Neuronal stem cell (in vitro differentiated cells): ENCODE results near the gene VWCE.
"Not testable (repeated sequence)": the region's sequence is repeated elsewhere in the genome, so short reads cannot be mapped to it uniquely, and the experiment has no call there.

ENCODE experiments used
- DNase-seq: peaks from one replicate; pipeline ENCODE4 v3.0.0-alpha.2; 2013; ENCODE audit warnings: low spot score
- H2AFZ ChIP-seq: one replicate; pipeline ENCODE4 v1.6.1; 2013; ENCODE audit warnings: mild to moderate bottlenecking, low read length, inconsistent platforms
- H2AK5ac ChIP-seq: 2 replicates; pipeline ENCODE4 v1.6.1; 2013; ENCODE audit warnings: low read depth, mild to moderate bottlenecking, inconsistent platforms, low read length, moderate library complexity, mixed read lengths
- H2BK120ac ChIP-seq: 2 replicates; pipeline ENCODE4 v1.6.1; 2013; ENCODE audit warnings: low read depth, mild to moderate bottlenecking, inconsistent platforms, low read length, moderate library complexity, mixed read lengths
- H2BK12ac ChIP-seq: one replicate; pipeline ENCODE4 v1.6.1; 2013; ENCODE audit warnings: low read length, inconsistent platforms
- H2BK15ac ChIP-seq: 2 replicates; pipeline ENCODE4 v1.6.1; 2013; ENCODE audit warnings: mild to moderate bottlenecking, low read length, inconsistent platforms, mixed read lengths
- H2BK5ac ChIP-seq: one replicate; pipeline ENCODE4 v1.6.1; 2013; ENCODE audit warnings: inconsistent platforms, mild to moderate bottlenecking, low read length, moderate library complexity
- H3K14ac ChIP-seq: one replicate; pipeline ENCODE4 v1.6.1; 2013; ENCODE audit warnings: low read length, inconsistent platforms
- H3K18ac ChIP-seq: 2 replicates; pipeline ENCODE4 v1.6.1; 2013; ENCODE audit warnings: low read length, inconsistent platforms
- H3K23ac ChIP-seq: 2 replicates; pipeline ENCODE4 v1.6.1; 2013; ENCODE audit warnings: low read depth, mild to moderate bottlenecking, mixed read lengths, low read length, inconsistent platforms; ENCODE audit not compliant: poor library complexity
- H3K27ac ChIP-seq: replicated peaks from 3 replicates; pipeline ENCODE4 v1.5.1; 2013; ENCODE audit warnings: low read length, inconsistent platforms
- H3K27me3 ChIP-seq, 3 experiments: 2 replicates each; pipeline ENCODE4 v1.6.1; 2013; ENCODE audit warnings: low read length in 3 of 3, mild to moderate bottlenecking in 2 of 3, inconsistent platforms in 1 of 3, low read depth in 1 of 3, mixed read lengths in 1 of 3, moderate library complexity in 1 of 3; ENCODE audit not compliant: control insufficient read depth in 3 of 3, insufficient read depth in 3 of 3
- H3K36me3 ChIP-seq, 2 donors: replicated peaks in 1 of 2; 2 replicates each; pipeline ENCODE4 v1.6.1; 2013; ENCODE audit warnings: low read length in 2 of 2; ENCODE audit not compliant: control insufficient read depth in 2 of 2, insufficient read depth in 2 of 2
- H3K4ac ChIP-seq: 2 replicates; pipeline ENCODE4 v1.6.1; 2013; ENCODE audit warnings: inconsistent platforms, mild to moderate bottlenecking, low read length, moderate library complexity
- H3K4me1 ChIP-seq, 2 donors: 1 replicate in 1 of 2; 2 replicates in 1 of 2; pipeline ENCODE4 v1.6.1; 2013; ENCODE audit warnings: low read length in 2 of 2, low read depth in 1 of 2; ENCODE audit not compliant: control insufficient read depth in 2 of 2, insufficient read depth in 1 of 2
- H3K4me2 ChIP-seq: one replicate; pipeline ENCODE4 v1.6.1; 2013; ENCODE audit warnings: mild to moderate bottlenecking, low read length, inconsistent platforms; ENCODE audit not compliant: insufficient read depth, poor library complexity, severe bottlenecking
- H3K4me3 ChIP-seq, 2 donors: 2 replicates each; pipeline ENCODE4 v1.5.1; 2013; ENCODE audit warnings: low read length in 2 of 2, mild to moderate bottlenecking in 2 of 2, inconsistent platforms in 1 of 2, moderate library complexity in 1 of 2
- H3K79me1 ChIP-seq: one replicate; pipeline ENCODE4 v1.6.1; 2013; ENCODE audit warnings: low read depth, mild to moderate bottlenecking, inconsistent platforms, low read length, moderate library complexity
- H3K9ac ChIP-seq: one replicate; pipeline ENCODE4 v1.6.1; 2013; ENCODE audit warnings: mild to moderate bottlenecking, low read depth, low read length, inconsistent platforms; ENCODE audit not compliant: poor library complexity
- H3K9me3 ChIP-seq, 2 donors: replicated peaks in 1 of 2; 2 replicates each; pipeline versions ENCODE3 to v1.6.1; 2013; ENCODE audit warnings: low read length in 2 of 2, mild to moderate bottlenecking in 2 of 2, inconsistent platforms in 1 of 2, low read depth in 1 of 2, mixed read lengths in 1 of 2, moderate library complexity in 1 of 2; ENCODE audit not compliant: control insufficient read depth in 2 of 2, insufficient read depth in 1 of 2
- H4K8ac ChIP-seq: one replicate; pipeline ENCODE4 v1.6.1; 2013; ENCODE audit warnings: low read depth, mild to moderate bottlenecking, inconsistent platforms, low read length, moderate library complexity
- H4K91ac ChIP-seq: one replicate; pipeline ENCODE4 v1.6.1; 2013; ENCODE audit warnings: low read length, low read depth, mild to moderate bottlenecking, inconsistent platforms; ENCODE audit not compliant: poor library complexity
- WGBS, 2 donors: extraction: QIAGEN DNeasy Blood & Tissue Kit; methylation state at CpG; one replicate each; pipeline ENCODE4 v1.1.7; 2013; ENCODE audit warnings: missing lambda C conversion rate in 2 of 2, mixed read lengths in 1 of 2; ENCODE audit not compliant: insufficient read length in 2 of 2, insufficient replicate concordance in 1 of 2; ENCODE audit errors: extremely low coverage in 2 of 2; 5-methylcytosine and 5-hydroxymethylcytosine counted together

Gene VWCE

GRCh38 chr11:61229458-61229857 lies 65.7 kb downstream of the VWCE start:
- not testable (repeated sequence) for H3K4me3 ChIP-seq, H3K27ac ChIP-seq, H2BK15ac ChIP-seq, H2AFZ ChIP-seq, H3K36me3 ChIP-seq, H2AK5ac ChIP-seq, H4K8ac ChIP-seq, H3K4ac ChIP-seq, DNase-seq, H2BK5ac ChIP-seq, H3K9me3 ChIP-seq, H3K4me2 ChIP-seq, H3K18ac ChIP-seq, H4K91ac ChIP-seq, H2BK120ac ChIP-seq, H3K14ac ChIP-seq, H3K4me1 ChIP-seq, H3K27me3 ChIP-seq, H2BK12ac ChIP-seq, H3K79me1 ChIP-seq, H3K23ac ChIP-seq, H3K9ac ChIP-seq
- WGBS, 2 donors: no CpG with 5 or more reads among the region's 6 CpGs

GRCh38 chr11:61226457-61227137 lies 68.5 kb downstream of the VWCE start:
- WGBS, 2 donors: no CpG with 5 or more reads among the region's 10 CpGs
- not testable (repeated sequence) for H4K8ac ChIP-seq, H3K27ac ChIP-seq, H2AK5ac ChIP-seq, H3K4me1 ChIP-seq, H3K36me3 ChIP-seq, H3K18ac ChIP-seq, H3K23ac ChIP-seq, H2BK12ac ChIP-seq, H3K4me2 ChIP-seq, H3K14ac ChIP-seq, H3K9ac ChIP-seq, H3K4me3 ChIP-seq, H4K91ac ChIP-seq, H3K4ac ChIP-seq, DNase-seq, H3K27me3 ChIP-seq, H3K9me3 ChIP-seq, H3K79me1 ChIP-seq, H2BK15ac ChIP-seq, H2BK5ac ChIP-seq, H2BK120ac ChIP-seq, H2AFZ ChIP-seq

GRCh38 chr11:61222692-61223091 lies 72.4 kb downstream of the VWCE start:
- WGBS, 2 donors: no CpG with 5 or more reads among the region's 5 CpGs
- H4K91ac ChIP-seq, H2BK15ac ChIP-seq, H3K9ac ChIP-seq, DNase-seq, H2BK12ac ChIP-seq, H3K4ac ChIP-seq, H3K27me3 ChIP-seq, H3K9me3 ChIP-seq, H2BK120ac ChIP-seq, H2AFZ ChIP-seq, H4K8ac ChIP-seq, H3K36me3 ChIP-seq, H3K4me3 ChIP-seq, H3K4me1 ChIP-seq, H3K27ac ChIP-seq, H3K23ac ChIP-seq, H2AK5ac ChIP-seq, H3K4me2 ChIP-seq, H2BK5ac ChIP-seq, H3K14ac ChIP-seq, H3K18ac ChIP-seq, H3K79me1 ChIP-seq: not testable (repeated sequence)

- not testable (repeated sequence) for H3K14ac ChIP-seq, H3K79me1 ChIP-seq, H2AFZ ChIP-seq, H2BK15ac ChIP-seq, H3K9ac ChIP-seq, H2BK5ac ChIP-seq, H3K36me3 ChIP-seq, H3K27ac ChIP-seq, H3K4me1 ChIP-seq, H3K23ac ChIP-seq, H2AK5ac ChIP-seq, DNase-seq, H3K4me2 ChIP-seq, H3K18ac ChIP-seq, H3K4me3 ChIP-seq, H4K91ac ChIP-seq, H3K9me3 ChIP-seq, H2BK12ac ChIP-seq, H2BK120ac ChIP-seq, H4K8ac ChIP-seq, H3K27me3 ChIP-seq, H3K4ac ChIP-seq
- no CpG with 5 or more reads among the region's 8 CpGs for WGBS, 2 donors
Observed at GRCh38 chr11:61222047-61222446, 73.1 kb downstream of the VWCE start, which contains the start of gene PGA4. TSS of gene PGA4 (plus strand) at chr11:61222347. CDS start at chr11:61222401, 54 bp downstream.
